ENCODE measurements around the gene ST6GAL1. TPM values are rescaled to one million over a fixed set of nuclear protein-coding genes. Genes with fewer than 3 reads are reported as not detected.

Gene ST6GAL1
- total and polyA plus RNA-seq, 2 of the 4 experiments (the other 2 are of a cell fraction): 1.4 to 2.9 TPM

- Histone ChIP-seq H3K27ac (ENCODE audit: insufficient read depth, low read length) (no peak overlapping the region), H2BK5ac (ENCODE audit: low read depth, low read length, poor library complexity, severe bottlenecking) (no peak overlapping the region), H2AFZ (replicated peaks; ENCODE audit: low read length, poor library complexity) (no peak overlapping the region), H3K36me3 (ENCODE audit: control insufficient read depth, insufficient read depth, low read length) (no peaks in the 10 kb centered on the region), H2AK9ac (replicated peaks; ENCODE audit: low read depth, low read length, poor library complexity) (no peak overlapping the region), H4K5ac (ENCODE audit: low read depth, low read length) (no peak overlapping the region), H3K4ac (ENCODE audit: low read depth, low read length) (no peak overlapping the region), H4K8ac (ENCODE audit: low read depth in 2 of 2, low read length in 2 of 2) (no peak overlapping the region), H3K4me2 (ENCODE audit: low read depth, low read length) (no peak overlapping the region), H3K27me3 (ENCODE audit: control insufficient read depth, insufficient read depth, low read length) (peaks cover 1% of the 10 kb centered on the region), H3K4me1 (ENCODE audit: control insufficient read depth, insufficient read depth, low read length) (no peaks in the 10 kb centered on the region), H2AK5ac (ENCODE audit: low read depth, low read length) (no peak overlapping the region), H4K91ac (ENCODE audit: insufficient read depth, low read depth, low read length) (no peak overlapping the region), H4K20me1 (ENCODE audit: insufficient read depth, low read length) (no peaks in the 10 kb centered on the region), H3K18ac (ENCODE audit: low read depth, low read length) (no peak overlapping the region), H2BK20ac (ENCODE audit: low read depth, low read length) (no peak overlapping the region), H3K4me3 (ENCODE audit: insufficient read depth, low read depth, low read length) (no peak overlapping the region), H3K14ac (replicated peaks; ENCODE audit: low read depth, low read length) (no peak overlapping the region), H2BK120ac (ENCODE audit: low read depth, low read length) (no peak overlapping the region), H3K79me1 (ENCODE audit: low read depth in 1 of 2, low read length in 2 of 2) (no peaks in the 10 kb centered on the region), H3K9me1 (ENCODE audit: insufficient read depth, low read length) (no peaks in the 10 kb centered on the region), H3K9ac (ENCODE audit: low read depth, low read length) (no peak overlapping the region), H3K23ac (ENCODE audit: low read depth, low read length) (no peak overlapping the region), H3K56ac (ENCODE audit: extremely low read depth, insufficient read depth, low read length) (no peak overlapping the region), H3K9me3 (ENCODE audit: control insufficient read depth, insufficient read depth, low read length) (no peaks in the 10 kb centered on the region), H2BK15ac (ENCODE audit: low read depth, low read length) (no peak overlapping the region)
- DNase-seq: no peak
- intact Hi-C loops (cut with micrococcal nuclease) (no loop called here), in situ Hi-C loops (cut with MboI; ENCODE audit: low sequenced_read_pairs) (no loop called here), dilution Hi-C loops (cut with HindIII; ENCODE audit: low sequenced_read_pairs, unreplicated experiment) (no loop called here)
- 60% methylated on average over 1 of the region's 5 CpGs; no CpG with 5 or more reads in 1 of the 2 experiments for WGBS, 2 experiments (ENCODE audit: extremely low coverage in 2 of 2, insufficient read length in 1 of 2)
- ChIA-PET CTCF (no interaction called here), POLR2A (ENCODE audit: unreplicated experiment) (no interaction called here)
- no peak for TF ChIP-seq ELK1 (IDR thresholded peaks at IDR 0.05; ENCODE audit: borderline replicate concordance, low read depth, low read length)
- TF ChIP-seq FOS (IDR thresholded peaks at IDR 0.05; ENCODE audit: low read depth, low read length): no peak
- TF ChIP-seq POLR2A (IDR thresholded peaks at IDR 0.05; ENCODE audit: low read depth, low read length): no peak
- no peak for TF ChIP-seq CEBPB (IDR thresholded peaks at IDR 0.05; ENCODE audit: low read depth, low read length)
- TF ChIP-seq NFE2L2 (IDR thresholded peaks at IDR 0.05; ENCODE audit: low read depth, low read length): no peak
- no TSS peak for BruUV-seq (replicated peaks)
- ATAC-seq (ENCODE audit: low read depth): no peak
Measured at GRCh38 chr3:186895406-186895805, 34.9 kb upstream of the ST6GAL1 start.
